Esophagus (tissue), 2 donors: ENCODE measurements around the gene TMEM61. TPM values are rescaled to one million over a fixed set of nuclear protein-coding genes. Genes with fewer than 3 reads are reported as not detected.
"Not testable (repeated sequence)": the region's sequence is repeated elsewhere in the genome, so short reads cannot be mapped to it uniquely, and the experiment has no call there.

ENCODE experiments used
- H3K27ac ChIP-seq, 2 donors: one replicate each; pipeline ENCODE4 v1.5.1; 2013; ENCODE audit warnings: low read depth in 2 of 2, mild to moderate bottlenecking in 2 of 2, inconsistent platforms in 1 of 2, low read length in 1 of 2, moderate library complexity in 1 of 2
- H3K27me3 ChIP-seq, 2 donors: one replicate each; pipeline ENCODE4 v1.6.1; 2013; ENCODE audit warnings: low read length in 2 of 2, control low read depth in 1 of 2, mild to moderate bottlenecking in 1 of 2; ENCODE audit not compliant: insufficient read depth in 2 of 2, control insufficient read depth in 1 of 2
- H3K36me3 ChIP-seq, 2 donors: one replicate each; pipeline ENCODE4 v1.6.1; 2013; ENCODE audit warnings: low read length in 1 of 2; ENCODE audit not compliant: control insufficient read depth in 2 of 2, insufficient read depth in 2 of 2
- H3K4me1 ChIP-seq, 2 donors: one replicate each; pipeline ENCODE4 v1.6.1; 2013; ENCODE audit warnings: low read length in 1 of 2; ENCODE audit not compliant: control insufficient read depth in 2 of 2, insufficient read depth in 2 of 2
- H3K4me3 ChIP-seq, 2 donors: one replicate each; pipeline ENCODE4 v1.5.1; 2013; ENCODE audit warnings: low read length in 2 of 2, mild to moderate bottlenecking in 2 of 2, low read depth in 1 of 2, moderate library complexity in 1 of 2
- H3K9me3 ChIP-seq, 2 donors: one replicate each; pipeline ENCODE4 v1.6.1; 2013; ENCODE audit warnings: mild to moderate bottlenecking in 2 of 2, low read depth in 1 of 2, low read length in 1 of 2, moderate library complexity in 1 of 2; ENCODE audit not compliant: control insufficient read depth in 2 of 2, insufficient read depth in 1 of 2
- WGBS, 2 donors: extraction: QIAGEN DNeasy Blood & Tissue Kit; methylation state at CpG; one replicate each; pipeline ENCODE4 v1.1.7; 2013; 5-methylcytosine and 5-hydroxymethylcytosine counted together
- polyA plus RNA-seq, 2 donors: library from polyadenylated mRNA; stranded (reverse); fragments of 200-250 nt; gene quantifications; one replicate each; pipeline ENCODE4 v1.2.3, GENCODE V29; 2013
- donor health status: healthy with polysubstance abuse.
- donor health status: Bipolar disorder and iron deficiency.

Gene TMEM61
- polyA plus RNA-seq, 2 donors = 0.84 to 1.2 TPM

- not testable (repeated sequence) for H3K27me3 ChIP-seq, H3K27ac ChIP-seq, H3K4me1 ChIP-seq, H3K36me3 ChIP-seq, H3K4me3 ChIP-seq, H3K9me3 ChIP-seq
- WGBS, 2 donors = 76 to 86% methylated on average over 7 to 9 of the region's 10 CpGs
These were observed 43.7 kb downstream of the TMEM61 start for GRCh38 chr1:55024163-55024562.

- H3K4me3 ChIP-seq, H3K4me1 ChIP-seq, H3K27me3 ChIP-seq, H3K9me3 ChIP-seq, H3K36me3 ChIP-seq, H3K27ac ChIP-seq: not testable (repeated sequence)
- 74 to 75% methylated on average over 3 of the region's 3 CpGs for WGBS, 2 donors
These were observed 46.3 kb downstream of the TMEM61 start for GRCh38 chr1:55026682-55027081.

- 96% methylated on average over 5 of the region's 5 CpGs for WGBS, 2 donors
- not testable (repeated sequence) for H3K9me3 ChIP-seq
These were observed 50.7 kb downstream of the TMEM61 start for GRCh38 chr1:55031098-55031497.

GRCh38 chr1:55033265-55033614 lies 52.8 kb downstream of the TMEM61 start:
- Histone ChIP-seq H3K27ac (no peak overlapping the region), H3K27me3 (no peaks in the 10 kb centered on the region), H3K4me1 (no peaks in the 10 kb centered on the region), H3K9me3 (no peaks in the 10 kb centered on the region), H3K36me3 (no peaks in the 10 kb centered on the region), H3K4me3 (no peak overlapping the region)
- WGBS, 2 donors = 79 to 94% methylated on average over 7 of the region's 7 CpGs

More at GRCh38 chr1:55031098-55031497, 50.7 kb downstream of the TMEM61 start:
- not testable (repeated sequence) for H3K27me3 ChIP-seq, H3K4me3 ChIP-seq, H3K4me1 ChIP-seq, H3K27ac ChIP-seq, H3K36me3 ChIP-seq

DNA sequence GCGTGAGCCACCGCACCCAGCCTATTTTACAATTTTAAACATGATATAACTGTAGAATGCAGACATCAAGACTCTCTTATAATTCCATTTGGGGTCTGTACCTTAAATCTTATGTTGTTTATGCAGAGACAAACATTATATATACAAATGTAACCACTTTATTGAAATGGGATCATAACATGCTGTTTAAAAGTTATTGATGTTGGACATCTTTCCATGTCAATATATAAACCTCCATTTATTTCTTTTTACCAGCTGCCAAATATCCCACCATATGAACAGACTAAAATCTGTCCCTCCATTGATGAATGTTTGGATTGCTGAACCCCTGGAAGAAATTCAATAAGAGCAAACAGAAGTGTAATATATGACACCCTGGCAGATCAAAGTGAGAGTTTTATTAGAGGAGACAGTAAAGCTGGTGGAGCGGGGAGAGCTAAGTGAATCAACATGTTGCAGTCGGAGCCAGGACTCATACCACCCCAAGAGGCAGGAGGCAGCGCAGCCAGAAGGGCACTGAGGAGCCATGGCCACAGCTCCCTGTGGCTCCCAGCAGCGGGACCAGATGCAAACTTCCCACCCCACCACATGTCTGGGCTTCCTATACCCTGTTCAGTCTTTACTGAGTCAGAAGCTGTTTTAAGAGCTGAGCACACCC lies 54.2 kb downstream of the TMEM61 start:
- Histone ChIP-seq H3K4me1 (peaks cover 2% of the 10 kb centered on the region in 2 donors), H3K4me3 (no peak overlapping the region), H3K27ac (no peak overlapping the region), H3K27me3 (no peaks in the 10 kb centered on the region), H3K36me3 (no peaks in the 10 kb centered on the region), H3K9me3 (no peaks in the 10 kb centered on the region)
- 83 to 88% methylated on average over 6 of the region's 6 CpGs for WGBS, 2 donors

DNA sequence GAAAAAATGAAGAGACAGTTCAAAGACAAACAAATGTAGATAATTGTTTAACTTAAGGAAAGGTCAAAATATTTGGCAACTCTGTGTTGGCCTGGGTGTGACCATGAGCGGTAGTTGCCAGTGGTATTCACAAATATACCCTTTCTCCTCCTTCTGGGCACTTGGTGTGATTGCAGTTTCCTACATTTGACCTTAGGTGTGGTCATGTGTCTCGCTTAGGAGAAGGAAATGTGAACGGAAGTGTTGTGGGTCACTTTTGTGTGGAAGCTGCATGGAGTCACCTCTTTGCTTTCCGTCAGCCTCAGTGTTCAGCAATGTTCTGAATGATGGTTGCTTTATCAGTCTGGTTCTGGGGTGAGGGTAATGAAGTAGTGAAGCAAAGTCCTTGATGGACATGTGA lies 55.5 kb downstream of the TMEM61 start:
- Histone ChIP-seq H3K36me3 (no peaks in the 10 kb centered on the region), H3K27me3 (no peaks in the 10 kb centered on the region)
- 67 to 71% methylated on average over 4 of the region's 4 CpGs for WGBS, 2 donors

GRCh38 chr1:55037733-55038551 lies 57.5 kb downstream of the TMEM61 start:
- no peak overlapping the region for H3K4me3 ChIP-seq
- H3K27ac ChIP-seq = no peak overlapping the region
- 79 to 88% methylated on average over 8 of the region's 8 CpGs for WGBS, 2 donors
- no peaks in the 10 kb centered on the region for H3K36me3 ChIP-seq
- H3K4me1 ChIP-seq = peaks cover 2 to 10% of the 10 kb centered on the region in 2 donors
- no peaks in the 10 kb centered on the region for H3K9me3 ChIP-seq
- no peaks in the 10 kb centered on the region for H3K27me3 ChIP-seq

More for the DNA sequence above, 55.5 kb downstream of the TMEM61 start:
- Histone ChIP-seq H3K9me3 (no peaks in the 10 kb centered on the region), H3K4me3 (no peak overlapping the region), H3K27ac (no peak overlapping the region), H3K4me1 (peaks cover 2 to 10% of the 10 kb centered on the region in 2 donors)

DNA sequence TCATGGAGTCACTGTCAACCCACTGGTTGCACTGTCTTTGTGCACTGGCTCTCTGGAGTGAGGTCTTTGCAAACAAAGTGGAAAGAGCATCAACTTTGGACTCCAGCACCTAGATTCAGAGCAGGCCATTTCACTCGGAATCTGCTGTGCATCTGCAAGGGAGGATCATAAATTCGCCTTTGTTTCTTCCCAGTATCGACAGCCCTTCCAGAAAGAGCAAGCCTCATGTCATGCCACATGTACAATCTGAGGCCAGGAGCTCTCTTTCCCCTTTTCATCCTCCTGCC lies 58.1 kb downstream of the TMEM61 start:
- Histone ChIP-seq H3K4me1 (peaks cover 2 to 10% of the 10 kb centered on the region in 2 donors), H3K36me3 (no peaks in the 10 kb centered on the region), H3K27ac (no peak overlapping the region), H3K27me3 (no peaks in the 10 kb centered on the region), H3K4me3 (no peak overlapping the region), H3K9me3 (no peaks in the 10 kb centered on the region)
- 87 to 90% methylated on average over 3 of the region's 3 CpGs for WGBS, 2 donors

DNA sequence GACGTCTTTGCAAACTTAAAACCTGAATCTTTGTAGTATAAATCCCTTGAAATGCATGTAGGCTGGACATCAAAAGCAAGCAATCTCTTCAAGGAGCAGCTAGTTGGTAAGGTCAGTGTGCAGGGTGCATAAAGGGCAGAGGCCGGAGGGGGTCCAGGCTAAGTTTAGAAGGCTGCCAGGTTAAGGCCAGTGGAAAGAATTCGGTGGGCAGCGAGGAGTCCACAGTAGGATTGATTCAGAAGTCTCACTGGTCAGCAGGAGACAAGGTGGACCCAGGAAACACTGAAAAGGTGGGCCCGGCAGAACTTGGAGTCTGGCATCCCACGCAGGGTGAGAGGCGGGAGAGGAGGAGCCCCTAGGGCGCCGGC lies 58.5 kb downstream of the TMEM61 start:
- Histone ChIP-seq H3K36me3 (no peaks in the 10 kb centered on the region), H3K27ac (no peak overlapping the region), H3K4me1 (peaks cover 2 to 10% of the 10 kb centered on the region in 2 donors), H3K27me3 (no peaks in the 10 kb centered on the region), H3K4me3 (peak overlapping the region in 1 of 2 donors; percentile 44), H3K9me3 (no peaks in the 10 kb centered on the region)
- WGBS, 2 donors = 34 to 38% methylated on average over 9 of the region's 9 CpGs
